GM23338 (cell line): ENCODE data around the gene ZFP14. TPM values are rescaled to one million over a fixed set of nuclear protein-coding genes. Genes with fewer than 3 reads are reported as not detected.

Experiments used
- ATAC-seq: fragments of 200-7000 bp; cut with Tn5 transposase; 3 replicates; pipeline ENCODE4 v1.9.1; 2020
- DNase-seq: peaks from one replicate; pipeline ENCODE4 v3.0.0-alpha.2; 2015; ENCODE audit warnings: low spot score
- H2AFZ ChIP-seq: fragments of 200-600 bp; sonication (generic); 2 replicates; pipeline ENCODE4 v1.8.0; 2016; ENCODE audit warnings: antibody characterized with exemption, mild to moderate bottlenecking, moderate library complexity
- H3F3A ChIP-seq: fragments of 200-600 bp; sonication (generic); replicated peaks from 2 replicates; pipeline ENCODE4 v1.8.0; 2017; ENCODE audit warnings: antibody characterized with exemption, mixed run types, low read depth
- H3K27ac ChIP-seq: fragments of 200-600 bp; sonication (generic); 2 replicates; pipeline ENCODE4 v1.6.1; 2016; ENCODE audit warnings: low read depth
- H3K27me3 ChIP-seq: fragments of 200-600 bp; sonication (generic); 2 replicates; pipeline ENCODE4 v1.8.0; 2016; ENCODE audit warnings: mild to moderate bottlenecking, mixed run types, moderate library complexity; ENCODE audit not compliant: insufficient read depth
- H3K36me3 ChIP-seq: fragments of 200-600 bp; sonication (generic); 2 replicates; pipeline ENCODE4 v1.8.0; 2016; ENCODE audit warnings: mild to moderate bottlenecking; ENCODE audit not compliant: insufficient read depth
- H3K4me1 ChIP-seq: fragments of 200-600 bp; sonication (generic); 2 replicates; pipeline ENCODE4 v1.8.0; 2016; ENCODE audit warnings: mild to moderate bottlenecking, moderate library complexity; ENCODE audit not compliant: insufficient read depth
- H3K4me2 ChIP-seq: fragments of 200-600 bp; sonication (generic); 2 replicates; pipeline ENCODE4 v1.7.1; 2017; ENCODE audit warnings: mixed run types
- H3K4me3 ChIP-seq: fragments of 200-600 bp; sonication (generic); 2 replicates; pipeline ENCODE4 v1.6.1; 2016; ENCODE audit warnings: mixed run types
- H3K79me2 ChIP-seq: fragments of 200-600 bp; sonication (generic); replicated peaks from 2 replicates; pipeline ENCODE4 v1.8.0; 2017; ENCODE audit warnings: mild to moderate bottlenecking; ENCODE audit not compliant: insufficient read depth
- H3K9me2 ChIP-seq: fragments of 200-600 bp; sonication (generic); 2 replicates; pipeline ENCODE4 v1.8.0; 2017; ENCODE audit not compliant: insufficient read depth
- H4K20me1 ChIP-seq: fragments of 200-600 bp; sonication (generic); replicated peaks from 2 replicates; pipeline ENCODE4 v1.8.0; 2017; ENCODE audit warnings: mild to moderate bottlenecking; ENCODE audit not compliant: insufficient read depth
- H3K27ac Mint-ChIP-seq: 2 replicates; pipeline ENCODE4 v1.8.0; 2020; ENCODE audit warnings: inconsistent platforms, mild to moderate bottlenecking, moderate library complexity, mixed read lengths
- H3K27me3 Mint-ChIP-seq: 3 replicates; pipeline ENCODE4 v1.8.0; 2022; ENCODE audit warnings: low read depth, mild to moderate bottlenecking, moderate library complexity, mixed read lengths, inconsistent platforms; ENCODE audit not compliant: insufficient read depth, poor library complexity
- H3K36me3 Mint-ChIP-seq: 3 replicates; pipeline ENCODE4 v1.8.0; 2021; ENCODE audit warnings: low read depth, mild to moderate bottlenecking, inconsistent platforms, moderate library complexity, mixed read lengths
- H3K4me1 Mint-ChIP-seq: 3 replicates; pipeline ENCODE4 v1.8.0; 2020; ENCODE audit warnings: mild to moderate bottlenecking, inconsistent platforms, mixed read lengths
- H3K4me3 Mint-ChIP-seq: 3 replicates; pipeline ENCODE4 v1.8.0; 2021; ENCODE audit warnings: moderate library complexity, mild to moderate bottlenecking, inconsistent platforms, mixed read lengths
- H3K9me3 Mint-ChIP-seq: 3 replicates; pipeline ENCODE4 v1.8.0; 2020; ENCODE audit warnings: moderate library complexity, mild to moderate bottlenecking, inconsistent platforms, mixed read lengths
- ETS1 ChIP-seq: IDR thresholded peaks from 2 replicates; pipeline ENCODE4 v1.6.1; 2016; ENCODE audit warnings: antibody characterized with exemption
- EZH2phosphoT487 ChIP-seq: fragments of 200-600 bp; sonication (generic); IDR thresholded peaks from one replicate; pipeline ENCODE4 v1.8.1; 2018; ENCODE audit warnings: antibody characterized with exemption; ENCODE audit not compliant: unreplicated experiment
- JUNB ChIP-seq: IDR thresholded peaks from one replicate; pipeline ENCODE4 v1.6.1; 2016; ENCODE audit warnings: antibody characterized with exemption; ENCODE audit not compliant: unreplicated experiment
- NANOG ChIP-seq: IDR thresholded peaks from 2 replicates; pipeline ENCODE4 v1.6.1; 2016; ENCODE audit warnings: antibody characterized with exemption, borderline replicate concordance
- POLR2AphosphoS5 ChIP-seq: IDR thresholded peaks from 2 replicates; pipeline ENCODE4 v1.6.1; 2016; ENCODE audit warnings: antibody characterized with exemption, low read depth
- polyA plus RNA-seq: library from polyadenylated mRNA; unstranded; fragments of >200 nt; fragmentation: Nextera tagmentation; extraction: Ambion mirVana; gene quantifications from 2 replicates; pipeline ENCODE4 v1.2.1, GENCODE V29; 2016
- total RNA-seq: library from RNA; depleted of rRNA; stranded (reverse); fragments of >200 nt; shearing (Covaris generic); gene quantifications from 2 replicates; pipeline ENCODE4 v1.2.3, GENCODE V29; 2014
- TF ChIP-seq, protein P1 (sequence below): fragments of 250-450 bp; sonication (Bioruptor Pico); IDR thresholded peaks from 2 replicates; pipeline ENCODE4 v1.5.0; 2020; ENCODE audit warnings: mild to moderate bottlenecking, moderate library complexity
- TF ChIP-seq, protein P2 (sequence below): IDR thresholded peaks from one replicate; pipeline ENCODE4 v1.6.1; 2018; ENCODE audit warnings: antibody characterized with exemption; ENCODE audit not compliant: unreplicated experiment

Gene ZFP14
- total and polyA plus RNA-seq, 2 experiments from 2014 or later, result 9.0 to 10.4 TPM

GRCh38 chr19:36331353-36332228, 47.4 kb downstream of the ZFP14 start (continued):
- TF ChIP-seq, protein P1, sequence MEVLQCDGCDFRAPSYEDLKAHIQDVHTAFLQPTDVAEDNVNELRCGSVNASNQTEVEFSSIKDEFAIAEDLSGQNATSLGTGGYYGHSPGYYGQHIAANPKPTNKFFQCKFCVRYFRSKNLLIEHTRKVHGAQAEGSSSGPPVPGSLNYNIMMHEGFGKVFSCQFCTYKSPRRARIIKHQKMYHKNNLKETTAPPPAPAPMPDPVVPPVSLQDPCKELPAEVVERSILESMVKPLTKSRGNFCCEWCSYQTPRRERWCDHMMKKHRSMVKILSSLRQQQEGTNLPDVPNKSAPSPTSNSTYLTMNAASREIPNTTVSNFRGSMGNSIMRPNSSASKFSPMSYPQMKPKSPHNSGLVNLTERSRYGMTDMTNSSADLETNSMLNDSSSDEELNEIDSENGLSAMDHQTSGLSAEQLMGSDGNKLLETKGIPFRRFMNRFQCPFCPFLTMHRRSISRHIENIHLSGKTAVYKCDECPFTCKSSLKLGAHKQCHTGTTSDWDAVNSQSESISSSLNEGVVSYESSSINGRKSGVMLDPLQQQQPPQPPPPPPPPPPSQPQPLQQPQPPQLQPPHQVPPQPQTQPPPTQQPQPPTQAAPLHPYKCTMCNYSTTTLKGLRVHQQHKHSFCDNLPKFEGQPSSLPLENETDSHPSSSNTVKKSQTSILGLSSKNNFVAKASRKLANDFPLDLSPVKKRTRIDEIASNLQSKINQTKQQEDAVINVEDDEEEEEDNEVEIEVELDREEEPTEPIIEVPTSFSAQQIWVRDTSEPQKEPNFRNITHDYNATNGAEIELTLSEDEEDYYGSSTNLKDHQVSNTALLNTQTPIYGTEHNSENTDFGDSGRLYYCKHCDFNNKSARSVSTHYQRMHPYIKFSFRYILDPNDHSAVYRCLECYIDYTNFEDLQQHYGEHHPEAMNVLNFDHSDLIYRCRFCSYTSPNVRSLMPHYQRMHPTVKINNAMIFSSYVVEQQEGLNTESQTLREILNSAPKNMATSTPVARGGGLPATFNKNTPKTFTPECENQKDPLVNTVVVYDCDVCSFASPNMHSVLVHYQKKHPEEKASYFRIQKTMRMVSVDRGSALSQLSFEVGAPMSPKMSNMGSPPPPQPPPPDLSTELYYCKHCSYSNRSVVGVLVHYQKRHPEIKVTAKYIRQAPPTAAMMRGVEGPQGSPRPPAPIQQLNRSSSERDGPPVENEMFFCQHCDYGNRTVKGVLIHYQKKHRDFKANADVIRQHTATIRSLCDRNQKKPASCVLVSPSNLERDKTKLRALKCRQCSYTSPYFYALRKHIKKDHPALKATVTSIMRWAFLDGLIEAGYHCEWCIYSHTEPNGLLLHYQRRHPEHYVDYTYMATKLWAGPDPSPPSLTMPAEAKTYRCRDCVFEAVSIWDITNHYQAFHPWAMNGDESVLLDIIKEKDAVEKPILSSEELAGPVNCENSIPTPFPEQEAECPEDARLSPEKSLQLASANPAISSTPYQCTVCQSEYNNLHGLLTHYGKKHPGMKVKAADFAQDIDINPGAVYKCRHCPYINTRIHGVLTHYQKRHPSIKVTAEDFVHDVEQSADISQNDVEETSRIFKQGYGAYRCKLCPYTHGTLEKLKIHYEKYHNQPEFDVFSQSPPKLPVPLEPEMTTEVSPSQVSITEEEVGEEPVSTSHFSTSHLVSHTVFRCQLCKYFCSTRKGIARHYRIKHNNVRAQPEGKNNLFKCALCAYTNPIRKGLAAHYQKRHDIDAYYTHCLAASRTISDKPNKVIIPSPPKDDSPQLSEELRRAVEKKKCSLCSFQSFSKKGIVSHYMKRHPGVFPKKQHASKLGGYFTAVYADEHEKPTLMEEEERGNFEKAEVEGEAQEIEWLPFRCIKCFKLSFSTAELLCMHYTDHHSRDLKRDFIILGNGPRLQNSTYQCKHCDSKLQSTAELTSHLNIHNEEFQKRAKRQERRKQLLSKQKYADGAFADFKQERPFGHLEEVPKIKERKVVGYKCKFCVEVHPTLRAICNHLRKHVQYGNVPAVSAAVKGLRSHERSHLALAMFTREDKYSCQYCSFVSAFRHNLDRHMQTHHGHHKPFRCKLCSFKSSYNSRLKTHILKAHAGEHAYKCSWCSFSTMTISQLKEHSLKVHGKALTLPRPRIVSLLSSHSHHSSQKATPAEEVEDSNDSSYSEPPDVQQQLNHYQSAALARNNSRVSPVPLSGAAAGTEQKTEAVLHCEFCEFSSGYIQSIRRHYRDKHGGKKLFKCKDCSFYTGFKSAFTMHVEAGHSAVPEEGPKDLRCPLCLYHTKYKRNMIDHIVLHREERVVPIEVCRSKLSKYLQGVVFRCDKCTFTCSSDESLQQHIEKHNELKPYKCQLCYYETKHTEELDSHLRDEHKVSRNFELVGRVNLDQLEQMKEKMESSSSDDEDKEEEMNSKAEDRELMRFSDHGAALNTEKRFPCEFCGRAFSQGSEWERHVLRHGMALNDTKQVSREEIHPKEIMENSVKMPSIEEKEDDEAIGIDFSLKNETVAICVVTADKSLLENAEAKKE (CRISPR knock-in tag), result no peak
- TF ChIP-seq JUNB, result no peak
- peak; percentile 91 for TF ChIP-seq POLR2AphosphoS5
- peak; percentile 45; the same call in 1 of the 2 replicates for TF ChIP-seq ETS1

GRCh38 chr19:36330216-36330615, 48.8 kb downstream of the ZFP14 start:
- Histone ChIP-seq H2AFZ (no peak overlapping the region), H3K27me3 (no peaks in the 10 kb centered on the region), H3K27ac (peak overlapping the region; percentile 64; the same call in 1 of the 2 replicates), H3K9me2 (no peaks in the 10 kb centered on the region), H3K79me2 (peaks cover 55% of the 10 kb centered on the region), H3F3A (no peaks in the 10 kb centered on the region), H3K4me2 (peak overlapping the region; percentile 90), H3K4me3 (peak overlapping the region; percentile 76), H3K4me1 (0 out of 2 replicates have a peak, but pooled peaks cover 13% of the 10 kb centered on the region), H3K36me3 (peaks cover 16% of the 10 kb centered on the region), H4K20me1 (peaks cover 6% of the 10 kb centered on the region; the same call in 1 of the 2 replicates)
- peak overlapping the region; percentile 97 for H3K27ac Mint-ChIP-seq
- H3K36me3 Mint-ChIP-seq, result peaks cover 65% of the 10 kb centered on the region
- peaks cover 17% of the 10 kb centered on the region for H3K4me1 Mint-ChIP-seq
- H3K9me3 Mint-ChIP-seq, result peaks cover 35% of the 10 kb centered on the region
- H3K4me3 Mint-ChIP-seq, result peak overlapping the region; percentile 97
- H3K27me3 Mint-ChIP-seq, result peaks cover 7% of the 10 kb centered on the region
- ATAC-seq (no peak), DNase-seq (no peak)
- TF ChIP-seq JUNB, result no peak
- no peak for TF ChIP-seq EZH2phosphoT487
- no peak for TF ChIP-seq NANOG
- TF ChIP-seq, protein P2, sequence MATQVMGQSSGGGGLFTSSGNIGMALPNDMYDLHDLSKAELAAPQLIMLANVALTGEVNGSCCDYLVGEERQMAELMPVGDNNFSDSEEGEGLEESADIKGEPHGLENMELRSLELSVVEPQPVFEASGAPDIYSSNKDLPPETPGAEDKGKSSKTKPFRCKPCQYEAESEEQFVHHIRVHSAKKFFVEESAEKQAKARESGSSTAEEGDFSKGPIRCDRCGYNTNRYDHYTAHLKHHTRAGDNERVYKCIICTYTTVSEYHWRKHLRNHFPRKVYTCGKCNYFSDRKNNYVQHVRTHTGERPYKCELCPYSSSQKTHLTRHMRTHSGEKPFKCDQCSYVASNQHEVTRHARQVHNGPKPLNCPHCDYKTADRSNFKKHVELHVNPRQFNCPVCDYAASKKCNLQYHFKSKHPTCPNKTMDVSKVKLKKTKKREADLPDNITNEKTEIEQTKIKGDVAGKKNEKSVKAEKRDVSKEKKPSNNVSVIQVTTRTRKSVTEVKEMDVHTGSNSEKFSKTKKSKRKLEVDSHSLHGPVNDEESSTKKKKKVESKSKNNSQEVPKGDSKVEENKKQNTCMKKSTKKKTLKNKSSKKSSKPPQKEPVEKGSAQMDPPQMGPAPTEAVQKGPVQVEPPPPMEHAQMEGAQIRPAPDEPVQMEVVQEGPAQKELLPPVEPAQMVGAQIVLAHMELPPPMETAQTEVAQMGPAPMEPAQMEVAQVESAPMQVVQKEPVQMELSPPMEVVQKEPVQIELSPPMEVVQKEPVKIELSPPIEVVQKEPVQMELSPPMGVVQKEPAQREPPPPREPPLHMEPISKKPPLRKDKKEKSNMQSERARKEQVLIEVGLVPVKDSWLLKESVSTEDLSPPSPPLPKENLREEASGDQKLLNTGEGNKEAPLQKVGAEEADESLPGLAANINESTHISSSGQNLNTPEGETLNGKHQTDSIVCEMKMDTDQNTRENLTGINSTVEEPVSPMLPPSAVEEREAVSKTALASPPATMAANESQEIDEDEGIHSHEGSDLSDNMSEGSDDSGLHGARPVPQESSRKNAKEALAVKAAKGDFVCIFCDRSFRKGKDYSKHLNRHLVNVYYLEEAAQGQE, result no peak
